ENCODE data around the gene NFE2L3.
"Not testable (repeated sequence)": the region's sequence is repeated elsewhere in the genome, so short reads cannot be mapped to it uniquely, and the experiment has no call there.

Gene NFE2L3

GRCh38 chr7:26188206-26188956, 36.4 kb downstream of the NFE2L3 start:
- DNase-seq = no peak

- DNase-seq = no peak
Measured at GRCh38 chr7:26188957-26189541, 37.1 kb downstream of the NFE2L3 start.

GRCh38 chr7:26189697-26190096, 37.7 kb downstream of the NFE2L3 start:
- DNase-seq = no peak

- no peak for DNase-seq
Measured at GRCh38 chr7:26190417-26190869, 38.4 kb downstream of the NFE2L3 start.

- DNase-seq = no peak
Measured at GRCh38 chr7:26191233-26191973, 39.4 kb downstream of the NFE2L3 start.

GRCh38 chr7:26191974-26192479, 40.0 kb downstream of the NFE2L3 start:
- DNase-seq = no peak

GRCh38 chr7:26192485-26193087, 40.6 kb downstream of the NFE2L3 start:
- DNase-seq = no peak

GRCh38 chr7:26193432-26194207, 41.6 kb downstream of the NFE2L3 start:
- DNase-seq = no peak

- not testable (repeated sequence) for DNase-seq
Measured at GRCh38 chr7:26194764-26195163, 42.8 kb downstream of the NFE2L3 start.

- no peak for DNase-seq
Measured at GRCh38 chr7:26195182-26195581, 43.2 kb downstream of the NFE2L3 start.

GRCh38 chr7:26195867-26196657, 44.1 kb downstream of the NFE2L3 start:
- DNase-seq = no peak

GRCh38 chr7:26197153-26198115, 45.4 kb downstream of the NFE2L3 start:
- DNase-seq = no peak

GRCh38 chr7:26198133-26198780, 46.3 kb downstream of the NFE2L3 start:
- DNase-seq = no peak

- DNase-seq = no peak
Measured at GRCh38 chr7:26198781-26199169, 46.8 kb downstream of the NFE2L3 start.

- DNase-seq = peak; percentile 66
Measured at GRCh38 chr7:26199301-26200037, 47.5 kb downstream of the NFE2L3 start.

- peak; percentile 75 for DNase-seq
Measured at GRCh38 chr7:26200038-26200443, 48.0 kb downstream of the NFE2L3 start.

- DNase-seq = peak; percentile 98
Measured at GRCh38 chr7:26200444-26201246, 48.6 kb downstream of the NFE2L3 start, which contains the start of gene HNRNPA2B1. HNRNPA2B1 (minus strand) TSS chr7:26200746; CDS start chr7:26200577, 169 bp downstream.

All from activated gamma-delta T cell treated with Interleukin-2 at 50 U/mL for 16 hours (primary cell).